ENCODE data around the gene EXD3.
"Not testable (repeated sequence)": the region's sequence is repeated elsewhere in the genome, so short reads cannot be mapped to it uniquely, and the experiment has no call there.

EXD3 gene

GRCh38 chr9:137381501-137382443 lies 41.2 kb downstream of the EXD3 start:
- no peak overlapping the region for H3K4me3 ChIP-seq (ENCODE audit: low read depth, low read length)

- H3K4me3 ChIP-seq (ENCODE audit: low read depth, low read length) = no peak overlapping the region
Observed at GRCh38 chr9:137380606-137381005, 42.4 kb downstream of the EXD3 start.

GRCh38 chr9:137380171-137380570 lies 42.8 kb downstream of the EXD3 start:
- H3K4me3 ChIP-seq (ENCODE audit: low read depth, low read length) = no peak overlapping the region

DNA sequence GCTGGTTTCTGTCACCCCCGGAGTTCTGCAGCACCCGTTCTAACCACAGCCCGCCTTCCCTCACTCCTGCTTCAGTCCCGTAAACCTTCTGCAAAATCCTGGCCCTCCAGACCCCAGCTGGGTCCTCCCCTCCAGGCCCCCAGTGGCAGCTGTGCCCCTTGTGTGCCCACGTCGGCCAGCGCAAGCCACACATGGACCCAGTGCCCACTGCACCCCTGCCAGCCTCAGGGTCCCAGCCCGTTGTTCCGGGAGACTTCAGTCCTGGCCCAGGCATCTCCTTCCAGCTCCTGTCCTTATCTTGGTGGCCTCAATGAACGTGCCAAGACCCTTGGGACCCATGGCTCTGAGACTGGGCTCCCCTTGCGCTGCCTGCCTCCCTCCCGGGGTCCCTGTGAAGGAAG lies 43.2 kb downstream of the EXD3 start:
- no peak overlapping the region for H3K4me3 ChIP-seq (ENCODE audit: low read depth, low read length)

- not testable (repeated sequence) for H3K4me3 ChIP-seq (ENCODE audit: low read depth, low read length)
Observed at GRCh38 chr9:137378688-137379410, 44.1 kb downstream of the EXD3 start.

GRCh38 chr9:137376386-137376785 lies 46.6 kb downstream of the EXD3 start:
- H3K4me3 ChIP-seq (ENCODE audit: low read depth, low read length) = no peak overlapping the region

DNA sequence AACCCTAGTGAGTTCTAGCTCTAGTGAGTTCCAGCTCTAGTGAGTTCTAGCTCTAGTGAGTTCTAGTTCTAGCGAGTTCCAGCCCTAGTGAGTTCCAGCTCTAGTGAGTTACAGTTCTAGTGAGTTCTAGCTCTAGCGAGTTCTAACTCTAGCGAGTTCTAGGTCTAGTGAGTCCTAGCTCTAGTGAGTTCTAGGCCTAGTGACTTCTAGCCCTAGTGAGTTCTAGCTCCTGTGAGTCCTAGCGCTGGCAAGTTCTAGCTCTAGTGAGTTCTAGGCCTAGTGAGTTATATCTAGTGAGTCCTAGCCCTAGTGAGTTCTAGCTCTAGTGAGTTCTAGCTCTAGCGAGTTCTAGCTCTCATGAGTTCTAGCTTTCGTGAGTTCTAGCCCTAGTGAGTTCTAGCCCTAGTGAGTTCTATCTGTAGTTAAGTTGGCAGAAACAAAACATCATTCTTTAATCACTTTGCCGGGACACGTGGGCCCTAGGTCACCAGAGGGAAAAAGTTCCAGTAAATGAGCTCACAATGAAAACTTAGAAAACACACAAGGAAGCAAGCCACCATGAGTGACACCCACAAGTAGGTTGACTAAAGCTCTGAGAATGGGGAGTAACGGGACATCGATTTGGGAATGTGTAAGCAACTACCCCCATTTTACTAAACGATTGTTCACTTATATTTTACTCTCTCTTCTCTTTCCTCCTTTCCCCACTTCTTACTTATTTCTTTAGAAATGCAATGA lies 47.5 kb downstream of the EXD3 start:
- no peak overlapping the region for H3K4me3 ChIP-seq (ENCODE audit: low read depth, low read length)

DNA sequence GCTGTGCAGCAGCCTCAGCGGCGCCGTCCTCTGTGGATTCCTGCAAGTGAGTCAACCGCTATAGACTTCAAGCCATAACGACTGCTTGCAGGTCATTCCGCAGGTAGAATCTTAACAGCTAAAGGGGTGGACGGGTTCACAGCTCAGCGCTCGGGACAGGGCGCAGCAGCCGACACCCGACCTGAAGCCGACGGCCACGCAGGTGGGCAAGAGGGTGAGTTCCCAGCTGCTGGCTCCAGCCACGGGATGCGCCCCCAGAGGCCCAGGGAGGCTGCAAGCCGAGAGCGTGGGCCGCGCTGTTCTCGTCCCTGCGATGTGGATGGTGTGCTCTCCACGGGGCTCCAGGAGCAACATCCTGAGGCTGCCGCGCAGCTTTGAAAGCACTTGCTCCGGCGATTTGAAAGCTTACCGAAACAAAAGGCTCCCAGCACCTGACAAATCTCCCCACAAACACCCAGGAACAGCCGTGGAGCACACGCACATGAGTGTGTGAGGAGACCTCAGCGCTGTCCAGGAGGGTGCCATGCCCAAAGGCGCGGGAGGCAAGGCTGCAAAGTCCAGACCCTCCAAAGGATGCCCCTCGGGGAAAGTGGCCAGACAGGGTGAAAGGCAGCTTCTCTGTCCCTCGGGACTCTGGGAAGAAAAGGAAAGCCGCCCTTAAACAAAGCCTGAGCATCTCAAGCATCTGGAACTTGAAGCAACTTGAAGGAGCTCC lies 48.7 kb downstream of the EXD3 start:
- H3K4me3 ChIP-seq (ENCODE audit: low read depth, low read length) = no peak overlapping the region

GRCh38 chr9:137373611-137373980 lies 49.4 kb downstream of the EXD3 start:
- H3K4me3 ChIP-seq (ENCODE audit: low read depth, low read length) = no peak overlapping the region

- H3K4me3 ChIP-seq (ENCODE audit: low read depth, low read length) = no peak overlapping the region
Observed at GRCh38 chr9:137372693-137373610, 50.0 kb downstream of the EXD3 start.

DNA sequence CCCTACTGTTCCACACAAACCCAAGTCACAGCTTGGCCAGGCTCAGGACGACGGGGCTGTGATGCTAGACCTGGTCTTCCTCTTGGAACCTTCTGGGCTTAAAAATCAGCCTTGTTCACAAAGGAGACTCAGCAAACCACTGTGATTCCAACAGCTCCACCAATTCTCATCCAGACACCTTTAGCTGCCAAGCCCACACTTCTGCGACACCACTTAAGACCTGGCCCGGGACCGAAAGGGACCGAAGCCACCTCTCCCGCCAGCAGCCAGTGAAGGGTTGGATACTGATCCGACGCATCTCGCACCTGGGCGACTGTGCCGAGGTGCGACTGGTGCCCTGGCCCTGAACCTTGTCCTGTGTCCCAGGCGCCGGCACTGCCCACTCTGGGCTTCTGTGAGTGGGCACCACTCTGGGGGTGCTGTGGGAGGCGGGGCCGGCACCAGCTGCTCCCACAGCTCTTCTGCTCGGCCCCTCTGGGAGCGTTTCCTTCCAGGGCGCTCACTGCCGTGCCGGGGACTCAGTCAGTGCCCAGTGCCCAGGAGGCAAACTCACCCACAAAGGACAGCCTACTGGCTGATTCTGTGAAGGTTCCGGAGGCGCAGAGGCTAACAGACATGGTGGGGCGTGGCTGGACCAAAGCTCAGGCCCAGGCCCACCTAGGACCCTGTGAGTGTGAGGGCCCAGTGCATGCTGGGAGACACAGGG lies 50.9 kb downstream of the EXD3 start:
- H3K4me3 ChIP-seq (ENCODE audit: low read depth, low read length) = no peak overlapping the region

DNA sequence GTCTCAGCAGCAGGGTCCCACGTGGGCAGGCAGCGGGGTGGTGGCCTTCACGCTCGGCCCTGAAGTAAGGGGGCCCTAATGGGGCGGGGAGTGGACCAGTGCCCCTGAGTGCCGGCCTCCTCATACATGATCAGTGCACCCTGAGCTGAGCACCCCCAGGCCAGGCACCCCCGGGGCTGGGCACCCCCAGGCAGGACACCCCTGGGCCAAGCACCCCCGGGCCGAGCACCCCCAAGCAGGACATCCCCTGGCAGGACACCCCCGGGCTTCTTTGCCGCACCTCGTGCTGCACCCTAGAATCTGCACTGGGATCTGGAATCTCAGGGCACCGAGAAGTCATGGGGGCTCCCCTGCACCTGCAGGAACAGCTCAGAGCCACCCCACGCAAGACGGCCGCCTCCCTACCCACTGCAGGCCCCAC lies 51.4 kb downstream of the EXD3 start:
- H3K4me3 ChIP-seq (ENCODE audit: low read depth, low read length) = no peak overlapping the region

- no peak overlapping the region for H3K4me3 ChIP-seq (ENCODE audit: low read depth, low read length)
Observed at GRCh38 chr9:137370865-137371520, 52.0 kb downstream of the EXD3 start.

DNA sequence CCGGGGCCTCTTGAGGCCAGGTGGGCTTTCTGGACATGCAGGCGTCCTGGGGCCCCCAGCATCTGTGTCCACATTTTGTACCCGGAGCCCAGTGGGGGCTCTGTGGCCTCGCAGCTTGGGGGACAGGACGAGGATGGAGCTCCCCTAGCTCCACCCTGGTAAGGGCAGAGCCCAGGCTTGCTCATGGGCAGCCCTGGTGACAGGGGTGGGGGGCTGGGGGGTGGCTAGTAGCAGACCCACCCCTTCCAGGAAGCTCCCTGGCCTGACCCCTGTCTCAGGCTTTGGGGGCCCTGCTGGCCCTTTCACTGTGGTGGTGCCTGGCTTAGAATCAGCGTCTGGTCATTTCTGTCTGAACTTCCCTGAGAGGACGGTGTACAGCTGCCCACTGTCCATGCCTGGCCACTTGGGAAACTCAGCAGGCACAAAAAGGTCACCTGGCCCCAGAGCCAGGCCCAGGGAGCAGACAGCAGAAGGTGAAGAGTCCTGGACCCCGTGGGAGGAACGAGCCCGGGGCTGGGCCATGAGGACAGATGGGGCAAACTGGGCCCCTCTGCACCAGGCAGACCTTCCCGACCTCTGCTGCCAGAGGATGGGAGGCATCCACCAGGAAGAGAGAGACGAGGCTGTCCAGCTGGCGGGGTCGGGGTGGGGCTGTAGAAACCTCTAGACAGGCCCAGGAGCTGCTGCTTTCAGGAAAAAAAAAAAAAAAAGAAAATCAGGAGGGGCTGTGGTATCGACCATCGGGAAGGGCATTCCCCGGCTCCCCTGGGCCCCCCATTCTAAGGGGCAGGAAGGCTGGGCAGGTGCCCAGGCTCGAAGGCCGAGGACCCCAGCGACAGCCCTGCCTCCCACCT lies 52.8 kb downstream of the EXD3 start:
- no peak overlapping the region for H3K4me3 ChIP-seq (ENCODE audit: low read depth, low read length)

DNA sequence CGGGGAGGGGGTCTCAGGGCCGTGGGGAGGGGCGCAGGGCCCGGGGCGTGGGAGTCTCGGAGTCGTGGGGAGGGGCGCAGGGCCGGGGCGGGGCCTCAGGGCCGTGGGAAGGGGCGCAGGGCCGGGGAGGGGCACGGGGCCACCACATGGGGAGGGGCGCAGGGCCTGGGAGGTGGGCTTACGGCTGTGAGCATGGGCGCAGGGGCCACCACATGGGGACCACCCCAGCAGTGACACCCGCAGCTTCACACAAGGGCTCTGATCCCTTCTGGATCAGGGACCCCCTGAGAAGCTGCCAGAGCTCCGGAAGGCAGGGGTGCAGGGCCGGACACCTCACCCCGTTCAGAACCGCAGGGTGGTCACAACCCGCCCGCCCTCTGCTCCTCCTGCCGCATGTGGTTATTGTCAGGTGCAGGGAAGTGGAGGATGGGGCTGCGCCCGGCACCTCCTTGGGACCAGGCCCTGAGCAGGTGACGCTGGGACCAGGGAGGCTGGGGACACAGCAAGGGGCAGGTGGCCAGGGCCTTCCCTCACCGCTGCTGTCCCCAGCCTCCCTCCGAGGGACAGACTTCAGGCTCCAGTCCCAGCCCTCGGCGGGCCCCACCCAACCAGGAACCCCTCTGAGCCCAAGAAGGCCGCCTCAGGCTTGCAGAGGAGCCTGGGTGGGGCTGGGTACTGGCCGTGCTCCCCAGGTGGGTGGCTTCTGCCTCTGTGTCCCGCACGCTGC lies 53.7 kb downstream of the EXD3 start:
- no peak overlapping the region for H3K4me3 ChIP-seq (ENCODE audit: low read depth, low read length)

- H3K4me3 ChIP-seq (ENCODE audit: low read depth, low read length) = no peak overlapping the region
Observed at GRCh38 chr9:137368431-137369035, 54.4 kb downstream of the EXD3 start.

Data from iPS-11a (cell line).